GM12872 (cell line): ENCODE data around the gene GRK6.

Experiments
- TF ChIP-seq, protein P1 (sequence below): IDR thresholded peaks from 3 replicates; pipeline ENCODE4 v1.5.1; 2011; ENCODE audit warnings: low read depth, mild to moderate bottlenecking, low read length, moderate library complexity; ENCODE audit not compliant: insufficient read depth

GRK6 gene

DNA sequence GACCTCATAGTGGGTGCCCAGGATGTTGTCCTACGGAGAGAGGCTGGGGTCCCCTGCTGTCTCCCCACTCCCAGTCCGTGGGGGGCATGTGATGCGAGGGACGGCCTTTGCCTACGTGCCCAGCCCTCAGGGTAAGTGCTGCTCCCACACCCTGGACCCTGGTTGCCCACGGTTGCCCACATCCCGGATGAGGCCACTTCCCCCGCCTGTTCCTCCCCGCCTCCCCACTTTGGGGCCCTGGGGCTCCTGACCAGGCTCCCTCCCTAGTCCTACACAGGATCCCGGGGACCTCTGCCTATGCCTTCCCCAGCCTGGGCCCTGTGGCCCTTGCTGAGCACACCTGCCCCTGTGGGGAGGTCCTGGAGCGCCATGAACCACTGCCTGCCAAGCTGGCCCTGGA is 40.8 kb upstream of the GRK6 start:
- TF ChIP-seq, protein P1, sequence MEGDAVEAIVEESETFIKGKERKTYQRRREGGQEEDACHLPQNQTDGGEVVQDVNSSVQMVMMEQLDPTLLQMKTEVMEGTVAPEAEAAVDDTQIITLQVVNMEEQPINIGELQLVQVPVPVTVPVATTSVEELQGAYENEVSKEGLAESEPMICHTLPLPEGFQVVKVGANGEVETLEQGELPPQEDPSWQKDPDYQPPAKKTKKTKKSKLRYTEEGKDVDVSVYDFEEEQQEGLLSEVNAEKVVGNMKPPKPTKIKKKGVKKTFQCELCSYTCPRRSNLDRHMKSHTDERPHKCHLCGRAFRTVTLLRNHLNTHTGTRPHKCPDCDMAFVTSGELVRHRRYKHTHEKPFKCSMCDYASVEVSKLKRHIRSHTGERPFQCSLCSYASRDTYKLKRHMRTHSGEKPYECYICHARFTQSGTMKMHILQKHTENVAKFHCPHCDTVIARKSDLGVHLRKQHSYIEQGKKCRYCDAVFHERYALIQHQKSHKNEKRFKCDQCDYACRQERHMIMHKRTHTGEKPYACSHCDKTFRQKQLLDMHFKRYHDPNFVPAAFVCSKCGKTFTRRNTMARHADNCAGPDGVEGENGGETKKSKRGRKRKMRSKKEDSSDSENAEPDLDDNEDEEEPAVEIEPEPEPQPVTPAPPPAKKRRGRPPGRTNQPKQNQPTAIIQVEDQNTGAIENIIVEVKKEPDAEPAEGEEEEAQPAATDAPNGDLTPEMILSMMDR: no peak

DNA sequence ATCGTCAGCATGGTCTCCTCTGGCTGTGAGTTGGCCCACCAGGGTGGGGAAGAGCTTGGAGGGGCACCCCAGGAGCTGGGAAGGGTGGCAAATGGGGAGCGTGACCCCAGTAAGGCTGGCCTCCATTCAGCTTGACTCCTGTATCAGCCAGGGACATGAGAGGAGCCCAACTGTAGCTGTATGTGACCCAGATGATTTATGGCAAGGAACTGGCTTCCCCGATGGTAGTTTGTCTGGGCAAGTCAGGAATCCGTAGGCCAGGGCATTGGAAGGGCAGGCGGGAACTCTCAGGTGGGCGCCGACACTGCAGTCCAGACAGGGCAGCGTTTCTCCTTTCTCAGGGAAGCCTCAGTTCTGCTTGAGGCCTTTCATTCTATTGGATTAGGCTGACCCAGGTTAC is 39.9 kb upstream of the GRK6 start:
- TF ChIP-seq, protein P1: no peak

DNA sequence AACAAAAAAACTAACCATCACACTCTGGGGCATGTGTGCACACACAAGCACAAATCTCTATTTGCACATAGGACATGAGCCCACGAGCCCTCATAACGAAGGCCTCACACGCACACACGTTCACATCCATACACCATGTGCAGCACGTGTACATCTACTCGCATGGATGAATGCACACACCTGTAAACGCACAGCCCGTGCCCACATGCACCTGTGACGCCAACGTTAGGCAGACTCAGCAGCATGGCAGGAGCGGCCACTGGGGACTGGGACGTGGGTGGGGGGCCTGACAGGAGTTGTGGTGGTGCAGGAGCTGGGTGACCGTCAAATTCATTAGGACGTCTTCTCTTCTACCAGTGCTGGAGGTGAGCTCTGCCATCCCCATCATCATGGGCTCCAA is 39.1 kb upstream of the GRK6 start:
- TF ChIP-seq, protein P1: no peak

DNA sequence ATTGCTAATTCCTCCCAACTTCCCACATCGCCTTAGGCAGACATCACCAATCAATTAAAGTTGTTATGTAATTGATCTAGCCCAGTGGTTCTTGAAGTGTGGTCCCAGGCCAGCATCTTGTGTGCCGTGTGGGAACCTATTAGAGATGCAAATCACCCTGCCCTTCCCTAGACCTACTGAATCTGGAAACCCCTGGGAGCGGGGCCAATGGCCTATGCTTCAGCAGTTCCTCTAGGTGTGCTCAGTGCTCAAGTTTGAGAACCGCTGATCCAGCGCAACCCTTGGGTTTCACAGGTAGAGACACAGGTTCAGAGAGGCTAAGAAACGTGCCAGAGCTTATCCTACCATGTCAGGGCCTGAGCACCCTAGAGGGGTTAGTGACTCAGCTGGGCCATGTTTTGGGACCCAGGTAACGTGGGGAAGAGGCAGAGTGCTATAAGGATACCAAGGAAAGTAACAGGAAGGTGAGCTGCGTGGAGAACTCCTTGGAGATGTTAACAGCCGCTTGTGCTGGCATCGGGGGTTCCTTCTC is 37.9 kb upstream of the GRK6 start:
- TF ChIP-seq, protein P1: no peak

DNA sequence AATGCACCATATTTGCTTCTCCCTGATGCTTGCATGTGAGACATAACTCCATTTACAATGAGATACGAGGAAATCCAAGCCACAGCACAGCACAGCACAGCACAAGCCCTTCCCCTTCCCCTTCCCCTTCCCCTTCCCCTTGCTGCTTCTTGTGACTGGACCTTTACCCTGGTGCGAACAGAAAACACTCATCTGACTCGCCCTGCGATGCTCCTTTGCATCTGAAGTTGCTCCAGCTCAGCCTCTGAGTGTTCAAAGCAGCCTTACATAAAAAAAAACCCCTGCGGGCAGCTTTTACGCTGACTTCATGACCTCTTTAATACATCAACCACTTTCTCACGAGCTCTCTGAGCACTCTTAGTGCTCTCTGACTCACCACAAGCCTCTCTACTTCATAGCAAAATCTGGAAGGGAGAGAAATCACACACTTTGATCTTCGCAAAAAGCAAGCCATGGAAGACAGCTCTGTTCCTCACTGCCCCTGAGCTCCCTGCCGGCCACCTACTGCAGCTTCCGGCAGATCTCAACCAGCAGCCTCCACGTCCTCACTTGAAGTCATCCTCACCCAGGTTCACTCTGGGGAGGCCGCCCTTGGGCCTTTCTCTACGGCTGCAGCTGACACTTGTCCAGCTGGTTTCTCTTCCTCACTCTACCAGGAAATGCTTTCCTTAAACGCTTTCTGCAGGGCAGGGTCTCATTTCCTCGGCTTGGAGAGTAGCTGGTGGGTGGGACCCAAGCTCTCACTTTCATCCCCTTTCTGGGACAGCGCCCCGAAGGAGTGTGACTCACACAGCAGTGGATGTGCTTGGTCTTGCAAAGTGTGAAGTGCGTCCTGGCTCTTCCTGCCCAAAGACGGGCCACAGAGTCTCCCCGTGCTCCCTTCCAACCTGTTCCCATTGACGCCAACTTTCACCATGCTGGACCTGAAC is 37.0 kb upstream of the GRK6 start:
- TF ChIP-seq, protein P1: no peak

DNA sequence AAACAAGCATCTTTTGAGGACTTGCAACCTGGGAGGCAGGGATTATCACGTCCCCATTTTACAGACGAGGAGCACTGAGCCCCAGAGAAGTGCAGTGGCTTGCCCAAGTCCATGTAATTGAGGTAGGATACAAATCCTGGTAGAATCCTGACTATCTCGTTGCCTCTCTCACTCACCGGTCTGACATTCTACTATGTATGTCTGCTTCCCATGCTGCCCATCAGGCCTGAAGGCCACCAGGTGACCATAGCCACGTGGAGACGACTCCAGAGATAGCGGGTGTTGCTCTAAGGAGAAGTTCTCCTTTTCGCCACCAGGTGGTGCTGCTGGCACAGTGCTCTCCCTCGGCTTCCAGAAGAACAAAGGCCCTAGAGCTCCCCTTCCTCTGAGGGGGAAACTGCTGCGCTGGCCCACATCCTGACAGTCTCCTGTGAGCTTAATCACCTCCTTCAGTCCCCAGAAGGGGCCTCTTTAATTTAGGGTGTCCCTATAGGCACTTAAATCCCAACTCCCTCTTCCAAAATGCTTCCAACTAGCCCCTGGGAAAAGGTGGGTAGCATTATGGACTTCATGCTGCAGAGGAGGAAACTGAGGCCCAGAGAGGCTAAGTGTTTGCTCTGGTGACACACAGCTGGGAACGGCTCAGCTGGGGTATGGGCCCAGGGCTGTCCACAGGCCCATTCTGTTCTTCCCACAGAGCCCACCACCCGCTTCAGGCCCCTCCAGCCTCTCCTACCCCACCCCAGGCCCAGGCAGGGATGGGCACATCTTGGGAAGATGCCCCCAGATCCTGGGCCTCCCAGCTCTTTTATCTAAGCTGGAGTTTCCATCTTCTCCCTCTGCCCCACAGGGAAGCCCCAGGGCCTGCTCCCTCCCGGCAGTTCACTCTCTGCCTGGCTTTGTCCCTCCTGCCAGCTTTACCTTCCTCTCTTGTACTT is 35.8 kb upstream of the GRK6 start:
- TF ChIP-seq, protein P1: peak; percentile 99

DNA sequence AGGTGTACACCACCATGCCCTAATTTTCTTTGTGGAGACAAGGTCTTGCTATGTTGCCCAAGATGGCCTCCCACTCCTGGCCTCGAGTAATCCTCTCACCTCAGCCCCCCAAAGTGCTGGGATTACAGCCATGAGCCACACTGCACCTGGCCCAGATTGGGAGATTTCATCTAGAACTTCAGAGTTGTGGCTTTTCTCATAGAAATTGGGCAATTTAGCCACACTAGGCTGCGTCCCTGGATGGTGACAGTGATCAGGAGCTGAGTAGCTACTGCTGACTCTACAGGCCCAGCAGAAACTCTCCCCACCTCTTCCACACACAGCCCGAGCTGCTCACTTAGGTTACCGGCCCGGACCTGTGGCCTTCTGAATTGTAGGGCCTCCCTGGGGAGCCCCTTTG is 33.7 kb upstream of the GRK6 start:
- TF ChIP-seq, protein P1: no peak
